Stimulated activated CD8-positive, alpha-beta memory T cell treated with anti-CD3 and anti-CD28 coated beads, Interleukin-15, amount 100 ng/mL, for 24 hours (primary cell): ENCODE measurements around the gene FSTL1.

Experiments
- DNase-seq: peaks from one replicate; pipeline ENCODE4 v3.0.0-alpha.2; 2020; ENCODE audit warnings: low read depth

Gene FSTL1

DNA sequence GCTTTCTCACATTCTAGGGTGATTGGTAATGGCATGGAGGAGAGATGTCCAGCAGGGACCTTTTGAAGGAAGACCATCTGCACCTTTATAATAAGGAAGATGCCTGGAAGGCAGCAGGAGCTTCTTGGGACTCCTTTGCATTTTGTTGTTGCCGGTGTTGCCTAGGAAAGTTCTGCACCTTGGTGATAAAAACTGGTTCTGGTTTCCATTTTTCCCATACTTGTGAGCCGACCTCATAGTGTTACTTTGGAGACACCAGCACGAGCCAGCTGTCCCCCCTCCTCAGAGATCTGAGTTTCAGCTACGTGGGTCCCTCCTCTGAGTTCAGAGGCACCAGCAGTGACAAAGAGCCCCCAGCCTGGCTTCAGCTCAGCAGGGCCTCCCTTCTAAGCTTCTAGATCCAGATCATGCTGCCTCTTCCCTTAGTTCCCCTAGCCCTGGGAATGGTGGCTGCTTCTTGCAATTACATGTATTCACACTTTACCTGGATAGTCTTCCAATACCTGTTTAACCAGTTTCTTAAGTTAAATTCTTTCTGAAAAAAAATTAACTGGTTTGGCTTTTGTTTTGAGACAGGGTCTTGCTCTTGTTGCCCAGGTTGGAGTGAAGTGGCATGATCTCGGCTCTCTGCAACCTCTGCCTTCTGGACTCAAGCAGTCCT lies 18.0 kb upstream of the FSTL1 start:
- DNase-seq, result no peak

DNA sequence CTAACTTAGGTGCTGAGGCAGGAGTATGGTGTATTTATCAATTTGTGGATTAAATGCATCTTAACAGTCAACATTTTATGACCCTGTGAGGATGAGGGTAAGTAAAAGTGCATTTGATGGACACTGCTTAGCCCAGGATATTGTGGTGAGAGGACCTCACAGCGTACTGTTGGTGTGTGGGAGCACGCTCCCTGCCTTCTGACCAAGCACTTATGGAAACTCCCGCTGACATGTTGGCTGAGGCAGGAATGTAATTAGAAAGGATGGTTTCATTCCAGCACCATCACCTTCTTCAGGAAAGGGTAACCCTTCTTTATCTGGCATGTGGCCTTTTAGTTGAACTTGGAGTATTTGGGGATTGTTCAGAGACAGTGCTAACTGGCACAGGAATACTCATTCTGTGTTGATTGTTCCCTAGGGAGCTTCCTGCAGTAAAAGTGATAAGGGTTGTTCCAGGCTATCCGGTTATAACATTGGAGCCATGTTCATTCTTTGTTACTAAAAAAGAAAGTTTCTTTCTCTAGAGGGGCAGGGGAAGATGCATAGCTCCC lies 11.7 kb upstream of the FSTL1 start:
- no peak for DNase-seq

DNA sequence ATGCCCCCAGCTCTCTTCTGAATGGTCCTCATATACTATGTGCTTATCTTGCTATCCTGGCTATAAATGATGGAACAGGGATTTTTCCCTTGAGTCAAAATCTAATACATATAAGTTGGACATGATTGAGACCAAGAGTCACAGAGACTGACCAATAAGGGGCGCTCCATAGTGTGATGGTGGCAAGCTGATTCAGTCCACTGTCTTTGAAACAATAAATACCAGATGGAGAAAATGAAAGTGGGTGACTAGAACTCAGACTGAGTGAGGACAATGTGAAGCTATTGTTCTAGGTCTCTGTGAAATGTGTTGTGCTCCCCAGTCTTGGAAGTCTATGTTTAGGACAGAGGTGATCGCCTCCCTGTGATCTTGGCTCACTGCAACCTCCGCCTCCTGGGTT lies 10.6 kb upstream of the FSTL1 start:
- no peak for DNase-seq

DNA sequence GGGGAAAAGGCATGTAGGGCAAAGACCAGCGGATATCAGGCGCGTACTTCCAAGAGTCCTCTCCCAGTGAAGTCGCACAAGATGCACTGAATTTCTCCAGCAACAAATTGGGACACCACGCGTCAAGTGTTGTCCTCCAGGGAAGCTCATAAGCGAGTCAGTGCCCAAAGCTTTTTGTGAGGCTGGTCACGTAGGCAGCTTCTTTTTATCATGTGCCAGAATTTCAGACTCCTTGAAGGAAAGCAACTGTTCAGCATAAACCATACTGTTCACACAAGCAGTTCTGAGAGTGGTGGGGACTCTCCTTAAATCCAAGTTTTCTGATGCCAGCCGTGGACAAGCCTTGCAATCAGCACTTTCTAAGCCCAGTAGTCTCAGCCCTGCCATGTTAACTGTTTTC lies 10.1 kb upstream of the FSTL1 start:
- no peak for DNase-seq

DNA sequence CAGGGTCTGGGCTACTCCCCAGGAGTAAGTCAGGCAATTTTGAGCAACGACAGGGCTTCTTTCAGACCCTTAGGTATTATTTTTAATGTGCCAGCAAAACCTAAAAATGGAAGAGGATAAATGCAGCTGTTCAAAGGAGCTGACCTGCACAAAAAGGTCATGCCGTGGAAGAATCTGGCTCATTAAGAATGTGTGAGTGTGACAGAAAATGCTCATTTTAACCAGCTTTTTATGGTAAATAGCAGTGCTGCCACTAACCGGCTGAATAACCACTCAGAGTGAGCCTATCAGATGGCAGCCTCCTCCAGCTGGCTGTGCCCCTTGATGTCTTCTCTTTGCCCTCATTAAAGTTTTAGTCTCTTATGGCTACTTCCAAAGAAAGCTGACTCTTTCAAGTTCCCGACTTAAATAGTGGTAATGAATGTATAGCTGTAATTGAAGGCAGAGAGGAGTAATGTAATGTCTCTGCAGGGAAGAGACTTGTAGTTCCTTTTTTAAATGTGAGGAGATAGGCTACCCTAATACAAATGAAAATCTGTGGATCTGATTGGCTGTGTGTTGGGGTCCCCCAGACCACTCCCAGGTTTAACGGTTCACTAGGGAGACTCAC lies 9.5 kb upstream of the FSTL1 start:
- DNase-seq, result no peak

DNA sequence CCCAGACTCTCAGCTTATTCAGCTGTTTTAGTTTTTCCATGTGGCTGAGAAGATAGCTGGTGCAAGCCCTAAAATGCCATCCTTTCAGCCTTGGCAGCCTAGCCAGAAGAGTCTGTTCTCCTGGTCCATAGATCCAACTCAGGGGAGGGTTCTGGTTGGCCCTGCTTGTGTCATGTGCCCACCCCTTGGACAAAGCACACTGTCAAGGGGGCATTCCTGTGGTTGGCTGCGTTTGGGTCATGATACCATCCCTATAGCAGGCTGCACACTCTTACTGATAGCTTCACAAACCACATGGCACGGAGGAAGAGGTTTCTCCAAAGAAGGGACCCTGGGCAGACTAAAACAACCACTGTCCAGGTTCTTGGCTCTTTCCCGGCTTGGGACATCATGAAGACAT lies 8.4 kb upstream of the FSTL1 start:
- DNase-seq, result no peak

DNA sequence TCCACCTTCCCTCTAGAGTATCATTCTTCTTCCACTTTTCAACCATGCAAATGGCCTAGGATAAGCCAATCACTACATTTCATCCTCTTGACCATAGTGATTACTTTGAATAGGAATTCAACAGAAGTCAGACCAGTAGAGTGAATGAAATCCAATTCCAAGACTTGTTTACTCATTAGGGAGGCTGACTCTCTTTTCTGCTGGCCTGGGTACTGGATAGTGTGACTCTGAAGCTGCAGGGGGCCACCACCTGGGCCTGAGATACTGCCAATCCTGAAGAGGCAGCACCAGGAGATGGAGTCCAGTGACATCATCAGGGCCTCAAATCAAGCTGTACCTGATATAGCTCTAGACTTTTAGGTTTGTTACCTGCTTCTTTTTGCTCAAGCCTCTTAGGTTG lies 7.0 kb upstream of the FSTL1 start:
- no peak for DNase-seq

DNA sequence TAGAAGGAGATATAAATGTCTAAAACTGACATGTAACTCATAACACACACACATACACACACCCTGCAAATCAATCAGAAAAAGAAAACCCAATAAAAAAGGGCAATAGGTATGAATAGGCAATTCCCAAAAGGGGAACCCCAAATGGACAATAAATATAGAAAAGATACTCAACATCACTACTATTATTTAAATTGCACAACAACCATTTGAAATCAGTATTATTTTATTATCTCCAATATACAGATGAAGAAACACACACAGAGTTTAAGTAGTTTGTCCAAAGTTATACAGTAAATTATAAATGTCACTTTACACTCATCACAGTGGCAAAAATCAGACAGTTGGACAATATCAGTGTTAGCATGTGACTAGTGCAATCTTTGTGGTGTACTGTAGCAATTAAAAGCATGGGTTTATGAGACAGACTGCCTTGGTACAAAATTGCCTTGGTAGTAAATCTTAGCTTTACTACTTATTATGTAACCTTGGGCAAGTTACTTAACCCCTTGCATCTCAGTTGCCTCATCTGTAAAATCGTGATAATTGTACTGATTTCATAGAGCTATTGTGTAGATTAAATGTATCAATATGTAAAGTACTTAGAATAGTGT lies 3.4 kb upstream of the FSTL1 start:
- no peak for DNase-seq

DNA sequence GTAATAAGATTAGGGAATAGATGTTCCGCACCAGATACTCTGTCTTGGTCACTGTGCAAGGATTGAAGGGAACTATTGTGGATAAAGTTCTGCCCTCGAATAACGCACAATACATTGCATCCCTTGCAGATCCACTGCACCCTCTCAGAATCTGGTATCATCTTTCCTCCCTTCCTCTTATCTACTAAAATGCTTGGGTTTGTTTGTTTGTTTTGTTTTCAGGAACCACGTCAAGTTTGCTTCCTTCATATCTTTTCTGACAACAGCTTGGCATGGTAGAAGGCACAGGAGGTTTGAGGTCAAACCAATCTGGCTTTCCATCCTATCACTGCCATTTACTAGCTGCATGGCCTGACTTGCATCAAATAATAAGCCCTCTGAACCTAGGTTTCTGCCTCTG lies 2.0 kb upstream of the FSTL1 start:
- no peak for DNase-seq

DNA sequence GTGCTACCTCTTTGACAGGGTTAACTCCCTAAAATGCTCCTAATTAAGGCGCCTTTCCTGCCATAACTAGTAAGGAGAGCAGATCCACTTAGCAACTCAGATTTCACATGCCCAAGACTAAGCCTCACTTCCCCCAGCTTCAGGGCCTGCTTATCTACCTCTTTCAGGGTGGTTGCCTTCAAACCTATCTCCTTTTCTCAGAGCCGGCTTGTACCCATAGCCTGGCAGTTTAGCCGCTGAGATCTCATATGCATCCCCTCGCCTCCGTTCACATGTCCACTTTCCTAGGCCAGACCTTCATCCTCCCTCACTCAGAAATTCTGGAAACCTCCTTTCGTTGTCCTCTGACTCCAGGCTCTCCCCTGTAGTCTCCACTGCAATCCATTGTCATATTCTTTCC lies 1.0 kb upstream of the FSTL1 start:
- no peak for DNase-seq

DNA sequence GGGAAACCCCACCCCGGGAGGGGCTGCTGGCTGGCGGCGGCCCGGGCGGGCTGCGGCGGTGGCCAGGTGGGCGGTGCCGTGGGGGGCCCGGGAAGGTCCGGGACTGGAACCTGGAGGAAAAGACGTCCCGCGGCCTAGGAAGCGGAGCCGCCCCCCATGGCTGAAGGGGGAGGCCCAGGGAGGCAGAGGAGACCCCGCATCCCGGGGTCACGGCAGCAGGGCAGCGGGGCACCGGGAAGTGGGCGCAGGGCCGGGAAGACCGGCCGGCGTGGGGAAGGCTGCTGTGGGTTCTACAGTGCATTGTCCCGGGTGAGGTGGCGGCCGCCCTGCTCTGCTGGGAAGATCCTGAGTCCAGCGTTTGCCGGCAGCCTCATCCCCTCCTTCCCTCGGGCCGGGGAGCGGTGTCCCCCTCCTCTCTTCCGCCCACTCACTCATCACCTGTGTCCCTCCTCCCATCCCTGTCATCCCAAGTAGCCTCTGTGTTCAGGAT lies 525 bp upstream of the FSTL1 start:
- DNase-seq, result no peak

DNA sequence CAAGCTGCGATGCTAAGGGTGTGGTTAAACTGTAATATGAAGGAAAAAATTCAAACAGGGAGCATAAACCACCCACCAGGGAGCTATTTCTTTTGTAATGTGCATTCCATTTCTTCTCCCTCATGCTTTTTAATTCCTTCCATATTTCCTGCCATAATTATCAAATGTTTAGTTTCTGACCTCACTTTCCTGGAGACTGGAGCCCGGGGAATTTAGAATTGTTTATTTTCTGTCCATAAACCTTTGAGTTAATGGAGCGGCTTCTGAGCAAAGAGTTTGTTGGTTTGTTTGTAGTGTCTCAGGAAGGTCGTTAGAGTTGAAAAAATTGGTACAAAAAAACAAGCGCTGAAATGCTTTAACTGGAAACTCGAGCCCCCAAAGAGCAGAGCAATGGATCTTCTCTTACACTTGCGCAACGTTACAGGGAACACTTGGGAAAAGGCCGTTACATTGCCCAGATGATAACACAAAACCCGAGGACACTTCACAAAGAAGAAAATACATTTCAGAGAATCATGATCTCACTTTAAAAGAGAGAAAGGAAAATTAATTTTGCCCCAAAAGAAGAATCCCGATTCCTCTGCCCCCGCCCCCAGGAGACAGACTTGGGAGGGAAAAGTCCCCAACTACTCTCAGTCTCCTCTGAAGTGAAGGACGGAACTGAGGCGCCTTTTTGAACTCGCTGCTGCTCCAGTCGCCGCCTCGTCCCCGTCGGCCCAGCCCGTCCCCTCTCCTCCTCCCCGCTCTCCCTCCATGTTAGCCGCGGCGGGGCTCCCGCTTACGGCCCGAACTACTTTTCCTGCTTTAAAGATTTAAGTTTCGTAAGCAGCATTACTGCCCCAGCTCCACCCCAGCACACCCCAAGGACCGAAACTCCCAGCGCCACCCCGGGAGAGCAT lies 842 bp downstream of the FSTL1 start:
- no peak for DNase-seq

DNA sequence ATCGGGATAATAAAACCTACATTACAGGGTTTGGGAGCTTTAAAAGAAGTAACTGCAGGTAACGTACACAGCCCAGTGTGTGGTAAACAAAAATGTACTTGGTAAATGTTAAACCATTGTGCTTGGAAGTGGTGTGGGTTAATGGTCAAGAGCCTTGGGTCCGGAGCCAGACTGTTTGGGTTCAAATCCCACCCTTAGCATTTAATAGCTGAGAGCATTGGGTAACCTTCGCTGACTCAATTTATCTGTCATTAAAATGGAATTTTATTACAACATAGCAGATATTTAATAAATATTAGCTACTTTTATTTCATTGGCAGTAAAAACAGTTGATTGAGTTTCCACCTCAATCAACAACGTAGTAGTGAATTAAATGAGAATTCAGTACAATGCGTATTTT lies 1.5 kb downstream of the FSTL1 start:
- no peak for DNase-seq

DNA sequence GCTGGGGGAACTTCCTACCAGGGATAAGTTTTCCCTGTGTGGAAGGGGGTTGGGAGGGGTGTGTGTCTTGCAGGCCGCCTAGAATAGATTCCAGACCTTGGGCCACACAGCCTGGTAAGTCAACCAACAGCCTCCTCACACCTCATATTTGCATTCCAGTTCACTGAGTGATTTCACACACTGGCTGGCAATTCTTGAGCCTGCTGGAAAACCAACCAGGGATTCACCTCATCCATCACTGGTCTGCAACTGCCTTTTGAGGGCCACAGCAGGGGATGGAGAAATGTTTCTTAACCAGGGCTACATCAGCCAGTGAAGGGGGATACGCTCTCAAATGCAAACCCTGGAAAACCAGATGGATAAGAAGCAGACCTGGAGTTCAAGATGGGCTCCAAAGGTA lies 2.0 kb downstream of the FSTL1 start:
- DNase-seq, result no peak

DNA sequence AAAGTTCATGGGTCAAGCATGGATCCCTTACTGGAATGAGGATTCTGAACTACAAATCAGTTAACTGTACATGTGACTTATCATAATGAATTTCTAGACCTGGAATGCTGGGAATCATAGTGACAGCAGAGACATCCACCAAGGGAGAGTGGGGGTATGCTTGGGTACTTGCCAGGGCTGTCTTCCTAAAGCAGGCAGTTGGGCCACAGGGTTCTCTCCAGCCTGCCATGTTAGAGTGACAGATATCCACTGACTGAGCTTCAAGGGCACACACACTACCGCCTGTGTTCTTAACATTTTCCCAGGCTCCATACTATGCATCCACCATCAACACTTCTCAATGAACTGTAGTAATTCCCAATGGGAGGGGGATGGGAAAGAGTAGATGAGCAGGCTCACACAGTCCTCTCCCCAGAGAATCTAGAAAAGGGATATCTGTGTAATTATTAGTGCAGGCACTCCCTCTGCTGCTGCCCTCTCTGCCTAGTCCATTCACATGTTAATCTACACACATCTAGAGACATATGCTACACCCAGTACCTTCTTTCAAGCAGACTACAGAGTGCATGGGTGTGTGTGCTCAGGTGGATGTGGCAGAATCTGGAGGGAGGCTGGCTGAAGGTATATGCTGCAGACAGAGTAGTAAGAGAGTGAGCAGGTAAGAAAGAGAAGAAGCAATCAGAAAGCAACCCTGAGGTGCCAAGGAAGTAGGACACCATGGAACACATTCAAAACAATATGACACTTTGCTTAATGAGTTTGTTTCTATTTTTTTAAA lies 3.7 kb downstream of the FSTL1 start:
- no peak for DNase-seq

DNA sequence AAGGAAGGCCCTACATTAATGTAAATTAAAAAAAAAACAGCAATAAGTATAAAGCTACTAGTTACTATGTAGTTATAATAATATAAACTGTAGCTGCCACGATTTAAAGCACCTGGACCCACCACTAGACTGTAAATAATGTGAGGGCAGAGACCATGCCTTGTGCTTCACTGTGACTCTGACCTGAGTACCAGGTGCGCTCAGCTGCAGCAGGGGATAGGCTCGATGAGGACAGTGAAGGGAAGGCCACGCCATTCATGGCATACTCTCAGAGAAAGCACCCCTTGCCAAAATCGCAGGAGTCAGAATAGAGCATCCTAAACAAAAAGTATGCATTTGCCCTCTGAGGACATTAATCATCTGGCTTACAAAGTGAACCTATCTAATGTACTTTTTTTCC lies 5.1 kb downstream of the FSTL1 start:
- DNase-seq, result no peak

DNA sequence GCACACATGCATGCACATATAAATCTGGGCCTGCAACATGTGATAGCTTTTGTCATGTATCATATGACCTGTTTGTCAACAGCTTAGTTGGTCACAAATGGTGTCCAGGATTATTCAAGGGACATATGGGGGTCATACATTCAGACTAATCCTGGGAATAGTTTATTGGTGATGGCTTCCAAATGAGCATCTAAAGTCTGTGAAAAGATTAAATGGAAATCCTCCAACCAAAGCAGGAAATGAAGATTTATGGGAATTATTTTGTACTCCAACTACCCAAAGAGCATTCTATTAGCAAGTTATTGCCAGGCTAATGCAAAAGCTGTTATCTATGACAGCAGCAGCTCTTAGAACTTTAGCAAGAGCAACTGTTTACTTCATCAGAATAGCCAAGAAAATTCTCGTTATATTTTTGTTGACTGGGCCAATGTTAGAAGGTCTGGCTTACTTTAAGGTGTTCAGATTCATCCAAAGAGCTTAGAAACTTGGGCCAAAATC lies 7.1 kb downstream of the FSTL1 start:
- DNase-seq, result no peak

DNA sequence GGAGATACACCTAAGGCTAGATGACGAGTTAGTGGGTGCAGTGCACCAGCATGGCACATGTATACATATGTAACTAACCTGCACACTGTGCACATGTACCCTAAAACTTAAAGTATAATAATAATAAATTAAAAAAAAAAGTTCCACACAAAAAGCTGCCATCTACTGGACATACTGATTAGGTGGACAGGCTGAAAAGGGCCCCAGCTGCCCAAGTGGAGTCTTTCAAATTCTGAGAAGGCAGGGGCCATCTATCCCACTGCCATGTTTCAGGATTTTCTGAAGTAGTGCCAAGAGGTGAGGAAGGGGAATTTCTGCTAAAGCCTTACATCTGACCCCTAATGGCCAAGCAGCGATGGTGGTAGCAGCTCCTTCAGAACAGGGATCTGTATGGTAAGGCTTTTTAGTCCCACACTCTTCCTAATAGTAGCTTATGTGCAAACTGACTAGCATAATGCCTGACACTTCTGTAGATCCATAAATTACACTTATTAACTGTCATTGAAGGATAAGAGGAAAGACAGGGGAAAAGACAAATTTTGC lies 7.7 kb downstream of the FSTL1 start:
- DNase-seq, result no peak

DNA sequence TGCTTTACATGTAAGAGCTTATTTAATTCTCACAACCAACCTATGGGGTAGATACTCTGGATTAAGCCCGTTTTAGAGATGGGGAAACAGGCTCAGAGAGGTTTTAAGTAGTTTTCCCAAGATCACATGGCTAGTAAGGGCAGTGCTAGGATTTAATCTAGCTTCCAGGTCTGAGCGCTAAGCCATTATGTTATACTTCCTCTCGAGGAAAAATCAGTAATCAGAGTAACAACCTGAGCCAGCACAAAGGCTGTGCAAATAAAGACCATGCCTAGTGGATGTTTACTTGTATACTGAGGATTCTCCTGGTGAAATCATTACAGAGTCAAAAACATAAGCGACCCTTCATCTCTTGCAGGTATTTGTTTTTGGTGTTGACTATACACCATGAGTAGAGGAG lies 9.0 kb downstream of the FSTL1 start:
- no peak for DNase-seq

DNA sequence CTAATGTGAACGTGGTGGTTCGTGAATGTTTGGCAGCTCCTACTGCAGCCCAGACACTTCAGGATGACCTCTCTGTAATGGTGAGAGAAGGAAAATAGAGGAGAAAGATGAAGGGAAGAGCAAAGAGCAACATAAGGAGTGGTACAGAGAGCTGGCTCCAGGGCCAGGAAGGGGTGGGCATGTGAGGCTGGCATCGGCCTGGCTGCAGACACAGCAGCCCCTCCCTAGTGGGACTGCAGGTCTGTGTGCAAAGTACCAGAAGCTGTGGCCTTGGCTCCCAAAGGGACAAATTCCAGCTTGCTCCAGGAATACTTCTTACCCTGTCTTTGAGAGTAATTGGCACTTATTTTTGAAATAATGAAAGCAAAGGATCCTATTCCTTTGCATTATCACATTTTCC lies 10.0 kb downstream of the FSTL1 start:
- DNase-seq, result no peak
